ENCODE results near the gene OR4K15. TPM values are rescaled to one million over a fixed set of nuclear protein-coding genes. Genes with fewer than 3 reads are reported as not detected.

Gene OR4K15
- total RNA-seq, 1 experiment from 2014 or later, result not detected

DNA sequence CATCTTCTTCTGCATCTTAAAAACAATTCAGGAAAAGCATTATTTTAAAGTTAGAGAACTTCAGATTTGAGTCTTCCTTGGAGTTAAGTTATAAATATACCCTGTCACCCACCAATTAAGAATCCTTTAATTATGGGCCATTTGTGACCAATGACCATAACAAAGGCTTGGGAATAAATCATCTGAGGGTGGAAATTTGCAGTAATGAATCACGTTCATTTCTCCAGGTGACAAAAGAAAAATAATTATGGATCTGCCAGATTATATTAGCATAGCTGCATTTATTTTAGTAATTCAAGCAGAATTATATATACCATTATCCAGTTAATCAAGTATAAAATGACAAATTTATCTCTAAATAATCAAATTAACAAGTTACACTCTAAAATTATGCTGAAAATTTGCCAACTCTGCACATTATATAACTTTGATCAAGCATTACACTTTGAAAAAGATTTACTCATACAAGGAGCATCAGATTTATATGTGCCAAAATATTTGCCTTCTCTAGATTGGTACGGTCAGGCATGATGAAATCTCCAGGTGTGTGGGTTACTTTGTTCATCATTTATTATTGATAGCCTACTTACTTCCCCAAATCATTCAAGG, 44.0 kb downstream of the OR4K15 start, which contains the start of gene OR4K14:
OR4K14 (minus strand) TSS at position 51 of the 609 bp plus-strand sequence. CDS start 4,114 bp downstream, outside the sequence.
- ChIA-PET POLR2A (no interaction called here), CTCF (no interaction called here), RAD21 (ENCODE audit: low non-redundant PET in 1 of 2, low total read pairs in 2 of 2, uncharacterized antibody in 2 of 2, unreplicated experiment in 2 of 2) (no interaction called here)
- H3K4me1 ChIP-seq (ENCODE audit: control insufficient read depth in 1 of 2, insufficient read depth in 2 of 2, low read length in 2 of 2), result no peaks in the 10 kb centered on the region
- no peak within 1 kb of the TSS for H2AFZ ChIP-seq (ENCODE audit: low read depth, low read length, poor library complexity, severe bottlenecking)
- no peaks in the 10 kb centered on the region for H3K36me3 ChIP-seq (ENCODE audit: control insufficient read depth in 1 of 2, insufficient read depth in 2 of 2, low read length in 2 of 2)
- intact Hi-C loops (cut with micrococcal nuclease), result loop anchor here (10.0 kb wide), 1 partner anchor 55 kb away; no protein-coding TSS in a partner anchor
- no peak for ATAC-seq
- no peaks in the 10 kb centered on the region for H3K79me2 ChIP-seq (ENCODE audit: insufficient read depth, low read length)
- H3K9me2 ChIP-seq (ENCODE audit: insufficient read depth), result no peaks in the 10 kb centered on the region
- no peak within 1 kb of the TSS for H3K4me2 ChIP-seq (ENCODE audit: low read length)
- no peak within 1 kb of the TSS for H3K9ac ChIP-seq (ENCODE audit: low read length)
- DNase-seq (ENCODE audit: low read depth, low spot score), result no peak
- BruUV-seq (replicated peaks), result no TSS peak
- TF ChIP-seq EGR1 (IDR thresholded peaks at IDR 0.05; ENCODE audit: low read depth), result no peak
- peaks cover 0 to 3% of the 10 kb centered on the region in 2 experiments; a peak in 2 of 4 replicates for H3K9me3 ChIP-seq (ENCODE audit: control insufficient read depth in 1 of 2, insufficient read depth in 1 of 2, low read depth in 1 of 2, low read length in 2 of 2)
- H3K4me3 ChIP-seq (replicated peaks in 1 of 2; ENCODE audit: low read depth in 1 of 2, low read length in 2 of 2), result no peak within 1 kb of the TSS
- no peaks in the 10 kb centered on the region for H4K20me1 ChIP-seq (ENCODE audit: insufficient read depth)
- no peak within 1 kb of the TSS for H3K27ac ChIP-seq (ENCODE audit: low read depth, low read length)
- H3K27me3 ChIP-seq (ENCODE audit: insufficient read depth, low read length), result no peaks in the 10 kb centered on the region

Other genes with a start within 250 kb of the OR4K15 start
- gene OR4Q3, start 232.0 kb upstream of the OR4K15 start, total RNA-seq (2021; ENCODE audit: unreplicated experiment), result not detected
- gene OR4M1, start 202.1 kb upstream of the OR4K15 start, total RNA-seq (2021; ENCODE audit: unreplicated experiment), result not detected
- not detected for gene OR4N2, start 171.8 kb upstream of the OR4K15 start, total RNA-seq (2021; ENCODE audit: unreplicated experiment)
- not detected for gene OR4K2, start 100.4 kb upstream of the OR4K15 start, total RNA-seq (2021; ENCODE audit: unreplicated experiment)
- gene OR4K5, start 55.0 kb upstream of the OR4K15 start, total RNA-seq (2021; ENCODE audit: unreplicated experiment), result not detected
- gene OR4K1, start 44.7 kb upstream of the OR4K15 start, total RNA-seq (2021; ENCODE audit: unreplicated experiment), result not detected
- not detected for gene OR4Q2, start 26.6 kb downstream of the OR4K15 start, total RNA-seq (2021; ENCODE audit: unreplicated experiment)
- gene OR4K14, start 43.7 kb downstream of the OR4K15 start, total RNA-seq (2021; ENCODE audit: unreplicated experiment), result not detected
- not detected for gene OR4K13, start 60.4 kb downstream of the OR4K15 start, total RNA-seq (2021; ENCODE audit: unreplicated experiment)
- gene OR4L1, start 84.5 kb downstream of the OR4K15 start, total RNA-seq (2021; ENCODE audit: unreplicated experiment), result not detected
- gene OR4K17, start 135.1 kb downstream of the OR4K15 start, total RNA-seq (2021; ENCODE audit: unreplicated experiment), result not detected
- gene OR4N5, start 163.2 kb downstream of the OR4K15 start, total RNA-seq (2021; ENCODE audit: unreplicated experiment), result not detected
- gene OR11G2, start 215.3 kb downstream of the OR4K15 start, total RNA-seq (2021; ENCODE audit: unreplicated experiment), result not detected
- not detected for gene OR11H6, start 248.1 kb downstream of the OR4K15 start, total RNA-seq (2021; ENCODE audit: unreplicated experiment)